PFSK-1 (cell line): ENCODE measurements around the gene ZNF618.

Source experiments
- FOXP2 ChIP-seq: optimal IDR thresholded peaks from 2 replicates; pipeline ENCODE3; 2011; ENCODE audit warnings: borderline replicate concordance, control low read depth, inconsistent platforms; ENCODE audit not compliant: insufficient read depth; ENCODE audit errors: extremely low read length, extremely low read depth
- POLR2AphosphoS5 ChIP-seq: IDR thresholded peaks from 2 replicates; pipeline ENCODE4 v1.6.1; 2012; ENCODE audit warnings: low read depth, mild to moderate bottlenecking, control low read depth, low read length, moderate library complexity
- SIN3A ChIP-seq: IDR thresholded peaks from 2 replicates; pipeline ENCODE4 v1.6.1; 2012; ENCODE audit warnings: mild to moderate bottlenecking, low read length, moderate library complexity, borderline replicate concordance; ENCODE audit not compliant: insufficient read depth
- TAF1 ChIP-seq: IDR thresholded peaks from 2 replicates; pipeline ENCODE4 v1.6.1; 2012; ENCODE audit warnings: low read length, control low read depth, borderline replicate concordance; ENCODE audit not compliant: insufficient read depth
- TF ChIP-seq, protein P1 (sequence below), 2 experiments: IDR thresholded peaks; 2 replicates each; pipeline versions ENCODE4 v1.6.1 to v1.8.0; 2011 to 2012; ENCODE audit warnings: low read depth in 2 of 2, low read length in 2 of 2, control low read depth in 1 of 2, inconsistent platforms in 1 of 2, mild to moderate bottlenecking in 1 of 2, moderate library complexity in 1 of 2; ENCODE audit not compliant: insufficient read depth in 1 of 2

The ZNF618 gene

DNA sequence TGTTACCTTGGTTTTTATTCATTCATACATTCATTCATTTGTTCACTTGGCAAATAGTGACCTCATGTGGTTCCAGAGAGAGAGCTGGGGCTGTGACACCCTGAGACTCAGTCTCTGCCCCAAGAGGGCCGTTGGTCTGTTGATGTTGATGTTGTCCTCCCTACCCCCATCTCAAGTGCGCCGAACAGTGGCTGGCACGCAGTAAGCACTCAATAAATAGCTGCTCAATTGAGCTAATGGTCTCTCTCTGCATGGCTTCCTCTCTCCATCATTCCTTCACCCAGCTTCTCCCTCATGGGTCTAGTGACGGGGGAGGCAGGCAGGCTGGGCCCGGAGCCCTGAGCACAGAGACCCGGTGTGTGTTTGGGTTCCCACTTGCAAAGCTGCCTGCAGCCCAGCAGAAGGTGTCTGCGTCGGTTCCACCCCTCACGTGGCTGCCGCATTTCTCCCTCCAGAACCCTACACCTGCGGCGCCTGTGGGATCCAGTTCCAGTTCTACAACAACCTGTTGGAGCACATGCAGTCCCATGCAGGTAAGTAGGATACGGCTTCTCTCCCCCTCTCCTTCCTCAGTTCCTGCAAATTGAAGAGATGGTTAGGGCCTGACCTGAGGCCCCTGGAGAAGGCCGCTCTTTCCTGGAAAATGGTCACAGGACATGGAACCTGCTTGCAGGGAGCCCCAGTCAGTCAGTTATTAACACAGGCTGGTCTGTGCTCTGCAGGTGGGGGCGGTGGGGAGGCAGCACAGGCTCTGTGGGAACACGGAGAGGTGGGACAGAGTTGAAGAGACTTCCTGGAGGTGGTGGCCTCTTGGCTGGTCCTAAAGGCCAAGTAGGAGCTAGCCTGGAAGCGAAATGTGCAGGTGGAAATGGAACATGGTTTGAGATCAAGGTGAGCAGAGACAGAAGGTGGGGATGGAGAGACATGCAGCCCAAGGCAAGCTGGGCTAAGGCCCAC lies 160.0 kb downstream of the ZNF618 start:
- TF ChIP-seq POLR2AphosphoS5 (no peak), FOXP2 (no peak), TAF1 (no peak), SIN3A (no peak)
- TF ChIP-seq, protein P1, sequence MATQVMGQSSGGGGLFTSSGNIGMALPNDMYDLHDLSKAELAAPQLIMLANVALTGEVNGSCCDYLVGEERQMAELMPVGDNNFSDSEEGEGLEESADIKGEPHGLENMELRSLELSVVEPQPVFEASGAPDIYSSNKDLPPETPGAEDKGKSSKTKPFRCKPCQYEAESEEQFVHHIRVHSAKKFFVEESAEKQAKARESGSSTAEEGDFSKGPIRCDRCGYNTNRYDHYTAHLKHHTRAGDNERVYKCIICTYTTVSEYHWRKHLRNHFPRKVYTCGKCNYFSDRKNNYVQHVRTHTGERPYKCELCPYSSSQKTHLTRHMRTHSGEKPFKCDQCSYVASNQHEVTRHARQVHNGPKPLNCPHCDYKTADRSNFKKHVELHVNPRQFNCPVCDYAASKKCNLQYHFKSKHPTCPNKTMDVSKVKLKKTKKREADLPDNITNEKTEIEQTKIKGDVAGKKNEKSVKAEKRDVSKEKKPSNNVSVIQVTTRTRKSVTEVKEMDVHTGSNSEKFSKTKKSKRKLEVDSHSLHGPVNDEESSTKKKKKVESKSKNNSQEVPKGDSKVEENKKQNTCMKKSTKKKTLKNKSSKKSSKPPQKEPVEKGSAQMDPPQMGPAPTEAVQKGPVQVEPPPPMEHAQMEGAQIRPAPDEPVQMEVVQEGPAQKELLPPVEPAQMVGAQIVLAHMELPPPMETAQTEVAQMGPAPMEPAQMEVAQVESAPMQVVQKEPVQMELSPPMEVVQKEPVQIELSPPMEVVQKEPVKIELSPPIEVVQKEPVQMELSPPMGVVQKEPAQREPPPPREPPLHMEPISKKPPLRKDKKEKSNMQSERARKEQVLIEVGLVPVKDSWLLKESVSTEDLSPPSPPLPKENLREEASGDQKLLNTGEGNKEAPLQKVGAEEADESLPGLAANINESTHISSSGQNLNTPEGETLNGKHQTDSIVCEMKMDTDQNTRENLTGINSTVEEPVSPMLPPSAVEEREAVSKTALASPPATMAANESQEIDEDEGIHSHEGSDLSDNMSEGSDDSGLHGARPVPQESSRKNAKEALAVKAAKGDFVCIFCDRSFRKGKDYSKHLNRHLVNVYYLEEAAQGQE (IDR thresholded peaks at IDR 0.05; ENCODE audit: insufficient read depth in 1 of 2, low read depth in 2 of 2, low read length in 2 of 2), result no peak

DNA sequence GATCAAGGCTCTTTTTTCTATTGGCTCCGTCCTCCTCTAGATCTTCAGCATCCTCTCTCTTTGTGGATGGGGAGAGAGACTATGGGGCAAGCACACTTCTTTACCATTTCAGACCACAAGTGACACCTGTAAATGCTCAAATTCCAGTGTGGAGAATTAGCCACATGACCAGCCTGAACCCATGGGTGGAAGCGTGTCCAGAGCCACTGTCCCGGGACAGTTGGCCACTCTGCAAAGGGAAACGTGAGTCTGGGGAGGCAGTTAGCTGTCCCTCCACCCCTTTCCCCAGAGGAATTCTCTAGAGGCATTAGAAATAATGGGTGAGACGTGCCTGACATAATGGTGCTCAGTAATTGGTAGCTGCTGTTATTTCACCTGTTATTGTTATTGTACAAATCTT lies 161.1 kb downstream of the ZNF618 start:
- TF ChIP-seq, protein P1 (IDR thresholded peaks at IDR 0.05; ENCODE audit: insufficient read depth in 1 of 2, low read depth in 2 of 2, low read length in 2 of 2), result no peak
- no peak for TF ChIP-seq TAF1
- no peak for TF ChIP-seq SIN3A
- TF ChIP-seq FOXP2, result no peak
- no peak for TF ChIP-seq POLR2AphosphoS5

DNA sequence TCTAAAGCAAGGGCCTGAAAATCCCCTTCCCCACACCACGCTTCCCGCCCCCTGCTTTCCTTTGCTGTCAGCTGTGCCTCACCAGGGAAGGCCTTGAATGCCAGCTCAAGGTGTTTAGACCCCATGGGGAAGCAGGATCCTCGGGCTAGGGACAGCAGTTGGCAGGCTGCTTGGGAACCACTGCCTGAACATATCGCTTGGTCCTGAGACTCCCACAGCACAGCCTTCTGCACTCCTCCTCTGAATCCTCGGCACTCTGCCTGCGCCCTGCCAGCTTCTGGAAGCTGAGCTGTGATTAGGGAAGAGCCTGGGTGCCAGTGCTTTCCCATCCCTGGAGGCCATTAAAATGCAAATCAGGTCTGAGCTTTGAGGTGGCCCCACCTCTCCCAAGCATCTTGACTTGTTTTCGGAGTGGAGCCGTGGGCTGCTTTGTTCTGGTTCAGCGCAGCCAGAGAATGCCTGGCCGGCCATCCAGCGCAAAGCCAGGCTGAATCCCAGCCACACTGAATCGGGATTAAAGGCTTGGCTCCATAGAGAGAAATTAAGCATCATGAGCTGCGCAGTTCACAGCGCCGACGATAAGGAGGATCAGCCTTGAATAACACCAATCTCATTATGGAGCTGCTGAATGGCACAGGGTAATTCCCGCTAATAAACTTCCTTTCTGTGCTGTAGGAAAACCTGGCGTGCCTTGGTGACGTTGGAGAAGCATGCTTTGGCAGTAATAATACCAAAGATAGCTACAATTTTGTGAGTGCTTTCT lies 162.0 kb downstream of the ZNF618 start:
- TF ChIP-seq SIN3A, result no peak
- no peak for TF ChIP-seq TAF1
- no peak for TF ChIP-seq FOXP2
- no peak for TF ChIP-seq POLR2AphosphoS5
- TF ChIP-seq, protein P1 (IDR thresholded peaks at IDR 0.05; ENCODE audit: insufficient read depth in 1 of 2, low read depth in 2 of 2, low read length in 2 of 2), result no peak

DNA sequence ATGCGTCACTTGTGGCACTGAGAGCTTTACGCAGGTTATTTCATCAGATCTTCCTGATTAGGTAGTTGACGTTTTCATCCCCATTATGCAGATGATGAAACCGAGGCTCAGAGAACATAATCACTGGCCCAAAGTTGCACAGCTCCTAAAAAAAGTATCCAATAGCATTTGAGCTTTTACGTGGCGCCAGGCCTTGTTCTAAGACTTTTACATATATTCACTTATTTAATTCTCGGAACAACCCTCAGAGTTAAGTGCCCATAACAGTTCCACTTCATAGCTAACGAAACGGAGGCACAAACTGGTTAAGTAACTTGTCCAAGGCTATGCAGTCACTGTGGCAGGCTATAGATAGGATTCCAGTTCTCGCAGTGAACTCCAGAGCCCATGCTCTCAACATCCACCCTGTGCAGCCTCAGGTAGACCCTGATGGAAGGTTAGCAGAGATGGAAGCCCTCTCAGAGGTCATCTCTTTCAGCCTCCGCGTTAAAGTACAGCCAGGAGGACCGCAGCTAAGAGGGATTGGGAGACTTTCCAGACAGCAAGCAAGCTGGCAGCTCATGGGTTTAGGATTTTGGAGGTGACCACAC lies 162.7 kb downstream of the ZNF618 start:
- TF ChIP-seq POLR2AphosphoS5, result no peak
- no peak for TF ChIP-seq TAF1
- TF ChIP-seq SIN3A, result no peak

DNA sequence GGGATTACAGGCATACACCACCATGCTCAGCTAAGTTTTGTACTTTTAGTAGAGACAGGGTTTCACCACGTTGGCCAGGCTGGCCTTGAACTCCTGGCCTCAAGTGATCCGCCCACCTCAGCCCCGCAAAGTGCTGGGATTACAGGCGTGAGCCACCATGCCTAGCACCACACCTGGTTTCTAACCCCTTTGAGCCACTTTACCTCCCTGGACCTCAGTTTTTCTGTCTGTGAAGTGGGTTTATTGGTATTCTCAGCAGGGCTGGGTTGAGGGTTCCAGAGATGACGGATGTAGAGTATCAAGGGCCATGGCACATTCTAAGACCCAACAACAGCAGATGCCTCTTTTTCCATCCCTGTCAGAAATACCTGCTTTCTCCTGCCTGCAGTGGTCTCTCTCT lies 163.4 kb downstream of the ZNF618 start:
- TF ChIP-seq SIN3A (no peak), TAF1 (no peak), POLR2AphosphoS5 (no peak), FOXP2 (no peak)
- TF ChIP-seq, protein P1 (IDR thresholded peaks at IDR 0.05; ENCODE audit: insufficient read depth in 1 of 2, low read depth in 2 of 2, low read length in 2 of 2), result no peak
